MM.1S (cell line): ENCODE results near the gene HS3ST4.

ENCODE experiments used
- DNase-seq: peaks from one replicate; pipeline ENCODE4 v3.0.0-alpha.2; 2015
- H2AFZ ChIP-seq: fragments of 300-600 bp; sonication (generic); 2 replicates; pipeline ENCODE4 v1.6.0; 2016; ENCODE audit warnings: antibody characterized with exemption, low read length
- H3F3A ChIP-seq: fragments of 300-600 bp; sonication (generic); 2 replicates; pipeline ENCODE4 v1.6.1; 2016; ENCODE audit warnings: mild to moderate bottlenecking, antibody characterized with exemption, low read length, moderate library complexity, mixed read lengths; ENCODE audit not compliant: insufficient read depth
- H3K27ac ChIP-seq: fragments of 300-600 bp; sonication (generic); 2 replicates; pipeline ENCODE4 v1.5.1; 2016; ENCODE audit warnings: mild to moderate bottlenecking, low read length
- H3K27me3 ChIP-seq: fragments of 300-600 bp; sonication (generic); replicated peaks from 2 replicates; pipeline ENCODE4 v1.6.0; 2016; ENCODE audit warnings: low read length; ENCODE audit not compliant: insufficient read depth
- H3K36me3 ChIP-seq: fragments of 300-600 bp; sonication (generic); replicated peaks from 2 replicates; pipeline ENCODE4 v1.6.1; 2016; ENCODE audit warnings: mild to moderate bottlenecking, low read length, mixed read lengths; ENCODE audit not compliant: insufficient read depth
- H3K4me1 ChIP-seq: fragments of 300-600 bp; sonication (generic); 2 replicates; pipeline ENCODE4 v1.6.1; 2016; ENCODE audit warnings: low read length, mixed read lengths
- H3K4me2 ChIP-seq: fragments of 300-600 bp; sonication (generic); 2 replicates; pipeline ENCODE4 v1.6.0; 2016; ENCODE audit warnings: low read depth, low read length
- H3K4me3 ChIP-seq: fragments of 300-600 bp; sonication (generic); 2 replicates; pipeline ENCODE4 v1.5.1; 2016; ENCODE audit warnings: low read length, mixed read lengths
- H3K79me2 ChIP-seq: fragments of 300-600 bp; sonication (generic); 2 replicates; pipeline ENCODE4 v1.6.1; 2016; ENCODE audit warnings: mixed run types, low read length, mixed read lengths
- H3K9ac ChIP-seq: fragments of 300-600 bp; sonication (generic); 2 replicates; pipeline ENCODE4 v1.6.1; 2016; ENCODE audit warnings: low read length, mixed read lengths
- H3K9me2 ChIP-seq: fragments of 300-600 bp; sonication (generic); replicated peaks from 2 replicates; pipeline ENCODE4 v1.6.1; 2016; ENCODE audit warnings: mild to moderate bottlenecking, low read length, mixed read lengths; ENCODE audit not compliant: insufficient read depth
- H3K9me3 ChIP-seq: fragments of 300-600 bp; sonication (generic); replicated peaks from 2 replicates; pipeline ENCODE4 v1.6.1; 2016; ENCODE audit warnings: mild to moderate bottlenecking, low read length, mixed read lengths; ENCODE audit not compliant: insufficient read depth
- H4K20me1 ChIP-seq: fragments of 300-600 bp; sonication (generic); 2 replicates; pipeline ENCODE4 v1.6.1; 2016; ENCODE audit warnings: mild to moderate bottlenecking, low read length, moderate library complexity, mixed read lengths; ENCODE audit not compliant: insufficient read depth
- EZH2 ChIP-seq: fragments of 300-600 bp; sonication (generic); optimal IDR thresholded peaks from 2 replicates; pipeline ENCODE3; 2017; ENCODE audit warnings: low read depth, mild to moderate bottlenecking, antibody characterized with exemption, low read length, mixed read lengths
- EZH2phosphoT487 ChIP-seq: fragments of 300-600 bp; sonication (generic); IDR thresholded peaks from 2 replicates; pipeline ENCODE4 v1.6.1; 2018; ENCODE audit warnings: antibody characterized with exemption, low read length
- TF ChIP-seq, protein P1 (sequence below): fragments of 300-600 bp; sonication (generic); IDR thresholded peaks from 2 replicates; pipeline ENCODE4 v1.5.1; 2016; ENCODE audit warnings: antibody characterized with exemption, low read length, mixed read lengths

The HS3ST4 gene

GRCh38 chr16:25676820-25677219, 14.9 kb upstream of the HS3ST4 start:
- Histone ChIP-seq H3K27ac (no peak overlapping the region), H3F3A (no peaks in the 10 kb centered on the region), H3K9me2 (no peaks in the 10 kb centered on the region), H3K36me3 (no peaks in the 10 kb centered on the region), H4K20me1 (no peaks in the 10 kb centered on the region), H3K9ac (no peak overlapping the region), H2AFZ (no peak overlapping the region), H3K79me2 (no peaks in the 10 kb centered on the region), H3K27me3 (no peaks in the 10 kb centered on the region), H3K9me3 (no peaks in the 10 kb centered on the region), H3K4me1 (no peaks in the 10 kb centered on the region), H3K4me3 (no peak overlapping the region), H3K4me2 (no peak overlapping the region)
- TF ChIP-seq EZH2 = no peak
- TF ChIP-seq, protein P1, sequence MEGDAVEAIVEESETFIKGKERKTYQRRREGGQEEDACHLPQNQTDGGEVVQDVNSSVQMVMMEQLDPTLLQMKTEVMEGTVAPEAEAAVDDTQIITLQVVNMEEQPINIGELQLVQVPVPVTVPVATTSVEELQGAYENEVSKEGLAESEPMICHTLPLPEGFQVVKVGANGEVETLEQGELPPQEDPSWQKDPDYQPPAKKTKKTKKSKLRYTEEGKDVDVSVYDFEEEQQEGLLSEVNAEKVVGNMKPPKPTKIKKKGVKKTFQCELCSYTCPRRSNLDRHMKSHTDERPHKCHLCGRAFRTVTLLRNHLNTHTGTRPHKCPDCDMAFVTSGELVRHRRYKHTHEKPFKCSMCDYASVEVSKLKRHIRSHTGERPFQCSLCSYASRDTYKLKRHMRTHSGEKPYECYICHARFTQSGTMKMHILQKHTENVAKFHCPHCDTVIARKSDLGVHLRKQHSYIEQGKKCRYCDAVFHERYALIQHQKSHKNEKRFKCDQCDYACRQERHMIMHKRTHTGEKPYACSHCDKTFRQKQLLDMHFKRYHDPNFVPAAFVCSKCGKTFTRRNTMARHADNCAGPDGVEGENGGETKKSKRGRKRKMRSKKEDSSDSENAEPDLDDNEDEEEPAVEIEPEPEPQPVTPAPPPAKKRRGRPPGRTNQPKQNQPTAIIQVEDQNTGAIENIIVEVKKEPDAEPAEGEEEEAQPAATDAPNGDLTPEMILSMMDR = no peak
- no peak for TF ChIP-seq EZH2phosphoT487
- DNase-seq = no peak

GRCh38 chr16:25679511-25679910, 12.2 kb upstream of the HS3ST4 start:
- H4K20me1 ChIP-seq = no peaks in the 10 kb centered on the region
- H3K36me3 ChIP-seq = no peaks in the 10 kb centered on the region
- no peaks in the 10 kb centered on the region for H3K9me2 ChIP-seq
- no peak overlapping the region for H3K4me3 ChIP-seq
- no peak overlapping the region for H3K9ac ChIP-seq
- TF ChIP-seq EZH2phosphoT487 (no peak), EZH2 (no peak)
- TF ChIP-seq, protein P1 = no peak
- no peaks in the 10 kb centered on the region for H3K9me3 ChIP-seq
- H3F3A ChIP-seq = no peaks in the 10 kb centered on the region
- DNase-seq = no peak
- H2AFZ ChIP-seq = no peak overlapping the region
- H3K27ac ChIP-seq = no peak overlapping the region
- H3K27me3 ChIP-seq = no peaks in the 10 kb centered on the region
- no peak overlapping the region for H3K4me2 ChIP-seq
- H3K4me1 ChIP-seq = no peaks in the 10 kb centered on the region
- no peaks in the 10 kb centered on the region for H3K79me2 ChIP-seq

- no peaks in the 10 kb centered on the region for H3K9me3 ChIP-seq
- no peaks in the 10 kb centered on the region for H3K4me1 ChIP-seq
- no peak overlapping the region for H3K27ac ChIP-seq
- H3K79me2 ChIP-seq = no peaks in the 10 kb centered on the region
- no peak for DNase-seq
- H3K4me3 ChIP-seq = no peak overlapping the region
- H3F3A ChIP-seq = no peaks in the 10 kb centered on the region
- no peaks in the 10 kb centered on the region for H3K9me2 ChIP-seq
- H3K4me2 ChIP-seq = no peak overlapping the region
- no peak overlapping the region for H3K9ac ChIP-seq
- peaks cover 28% of the 10 kb centered on the region for H3K27me3 ChIP-seq
- H4K20me1 ChIP-seq = no peaks in the 10 kb centered on the region
- H3K36me3 ChIP-seq = no peaks in the 10 kb centered on the region
- H2AFZ ChIP-seq = no peak overlapping the region
- TF ChIP-seq EZH2 = no peak
- TF ChIP-seq, protein P1 = no peak
Observed at GRCh38 chr16:25689137-25689836, 2.5 kb upstream of the HS3ST4 start.
